HCT116 (cell line): ENCODE results near the gene MAP2K2. TPM values are rescaled to one million over a fixed set of nuclear protein-coding genes. Genes with fewer than 3 reads are reported as not detected.

Experiments
- ATAC-seq: fragments of 200-7000 bp; cut with Tn5 transposase; 2 replicates; pipeline ENCODE4 v1.9.1; 2020; ENCODE audit warnings: mild to moderate bottlenecking, moderate library complexity
- BruUV-seq: library from RNA; stranded (reverse); fragments of 400-500 nt; replicated peaks from 2 replicates; lab custom pipeline; 2021; lab: Mats Ljungman, UMichigan
- CTCF ChIA-PET: fragments of 300-600 bp; sonication (Branson Sonifier 250); formaldehyde crosslinking; loops from one replicate; lab custom pipeline; 2021; ENCODE audit warnings: antibody characterized with exemption; lab: Charles Lee
- POLR2A ChIA-PET: fragments of 300-600, 350-600 bp; sonication (Branson Sonifier 250); formaldehyde crosslinking; loops from one replicate; lab custom pipeline; 2021; ENCODE audit warnings: antibody characterized with exemption; lab: Charles Lee
- RAD21 ChIA-PET, 2 experiments: fragments of 300-600 bp; sonication (Branson Sonifier 250); formaldehyde crosslinking; loops; one replicate each; lab custom pipeline; 2023; ENCODE audit warnings: low total read pairs in 2 of 2; ENCODE audit not compliant: uncharacterized antibody in 2 of 2, unreplicated experiment in 2 of 2, low non-redundant PET in 1 of 2; lab: Charles Lee
- DNase-seq: peaks from one replicate; pipeline ENCODE4 v3.0.0-alpha.2; 2010; ENCODE audit warnings: low read depth, low spot score
- H2AFZ ChIP-seq: fragments of 200-600 bp; shearing (Covaris generic), sonication (generic); 2 replicates; pipeline ENCODE4 v1.6.1; 2017; ENCODE audit warnings: low read depth, mixed run types, mixed read lengths, antibody characterized with exemption, low read length; ENCODE audit not compliant: poor library complexity, severe bottlenecking
- H3K27ac ChIP-seq: 2 replicates; pipeline ENCODE4 v1.5.1; 2012; ENCODE audit warnings: low read depth, low read length
- H3K27me3 ChIP-seq: fragments of 200-600 bp; sonication (generic); 2 replicates; pipeline ENCODE4 v1.6.1; 2016; ENCODE audit warnings: mixed run types, low read length, mixed read lengths; ENCODE audit not compliant: insufficient read depth
- H3K36me3 ChIP-seq, 2 experiments: fragments of 200-500 bp in 1 of 2; fragments of 200-600 bp in 1 of 2; sonication (Bioruptor generic) in 1 of 2; sonication (generic) in 1 of 2; 2 replicates each; pipeline versions ENCODE4 v1.5.1 to v1.6.1; 2014 to 2016; ENCODE audit warnings: low read length in 2 of 2, inconsistent platforms in 1 of 2, mixed read lengths in 1 of 2, mixed run types in 1 of 2; ENCODE audit not compliant: insufficient read depth in 2 of 2, control insufficient read depth in 1 of 2
- H3K4me1 ChIP-seq, 2 experiments: fragments of 200-600 bp in 1 of 2; sonication (generic) in 1 of 2; 2 replicates each; pipeline versions ENCODE4 v1.5.1 to v1.6.1; 2012 to 2017; ENCODE audit warnings: low read length in 2 of 2, inconsistent platforms in 1 of 2, mild to moderate bottlenecking in 1 of 2, mixed read lengths in 1 of 2, mixed run types in 1 of 2, moderate library complexity in 1 of 2; ENCODE audit not compliant: insufficient read depth in 2 of 2, control insufficient read depth in 1 of 2
- H3K4me2 ChIP-seq: fragments of 200-600 bp; sonication (generic); 2 replicates; pipeline ENCODE4 v1.6.1; 2017; ENCODE audit warnings: mixed run types, low read length, mixed read lengths
- H3K4me3 ChIP-seq, 2 experiments: fragments of 200-600 bp in 1 of 2; sonication (generic) in 1 of 2; replicated peaks in 1 of 2; 2 replicates each; pipeline ENCODE4 v1.5.1; 2011 to 2016; ENCODE audit warnings: low read length in 2 of 2, control low read depth in 1 of 2, low read depth in 1 of 2, mild to moderate bottlenecking in 1 of 2, mixed read lengths in 1 of 2, mixed run types in 1 of 2
- H3K79me2 ChIP-seq: fragments of 200-600 bp; sonication (generic); 2 replicates; pipeline ENCODE4 v1.6.1; 2017; ENCODE audit warnings: mild to moderate bottlenecking, mixed run types, low read length, moderate library complexity, mixed read lengths; ENCODE audit not compliant: insufficient read depth
- H3K9ac ChIP-seq: fragments of 200-600 bp; sonication (generic); 2 replicates; pipeline ENCODE4 v1.6.1; 2016; ENCODE audit warnings: low read length, mixed read lengths
- H3K9me2 ChIP-seq: fragments of 200-600 bp; sonication (generic), shearing (Covaris generic); 2 replicates; pipeline ENCODE4 v1.6.1; 2017; ENCODE audit warnings: mixed run types, mild to moderate bottlenecking, moderate library complexity; ENCODE audit not compliant: insufficient read depth
- H3K9me3 ChIP-seq, 2 experiments: fragments of 200-500 bp in 1 of 2; fragments of 200-600 bp in 1 of 2; sonication (Bioruptor generic) in 1 of 2; sonication (generic) in 1 of 2; 2 replicates each; pipeline ENCODE4 v1.6.1; 2014 to 2017; ENCODE audit warnings: low read length in 2 of 2, mixed read lengths in 2 of 2, inconsistent platforms in 1 of 2, low read depth in 1 of 2, mild to moderate bottlenecking in 1 of 2, mixed run types in 1 of 2, moderate library complexity in 1 of 2; ENCODE audit not compliant: control insufficient read depth in 1 of 2, insufficient read depth in 1 of 2
- H4K20me1 ChIP-seq: fragments of 200-600 bp; sonication (generic), shearing (Covaris generic); 2 replicates; pipeline ENCODE4 v1.6.1; 2017; ENCODE audit warnings: mixed run types, mild to moderate bottlenecking, moderate library complexity; ENCODE audit not compliant: insufficient read depth
- CBX3 ChIP-seq: IDR thresholded peaks from 2 replicates; pipeline ENCODE4 v1.6.1; 2012; ENCODE audit warnings: low read depth
- CEBPB ChIP-seq: IDR thresholded peaks from 2 replicates; pipeline ENCODE4 v1.6.1; 2012; ENCODE audit warnings: low read depth
- CTCF ChIP-seq, 3 experiments: fragments of 200-600 bp in 1 of 3; sonication (generic) in 1 of 3; IDR thresholded peaks in 2 of 3; conservative IDR thresholded peaks in 1 of 3; 2 replicates each; pipeline ENCODE4 v1.5.1; 2012 to 2017; ENCODE audit warnings: low read depth in 2 of 3, low read length in 2 of 3, antibody characterized with exemption in 1 of 3, borderline replicate concordance in 1 of 3, control low read depth in 1 of 3, mild to moderate bottlenecking in 1 of 3, mixed read lengths in 1 of 3, mixed run types in 1 of 3, moderate library complexity in 1 of 3; ENCODE audit not compliant: insufficient read depth in 1 of 3
- EGR1 ChIP-seq: IDR thresholded peaks from 2 replicates; pipeline ENCODE4 v1.6.1; 2012; ENCODE audit warnings: low read depth
- ELF1 ChIP-seq: IDR thresholded peaks from 2 replicates; pipeline ENCODE4 v1.6.1; 2012; ENCODE audit warnings: low read depth, borderline replicate concordance
- EZH2 ChIP-seq: fragments of 200-600 bp; sonication (generic); IDR thresholded peaks from 2 replicates; pipeline ENCODE4 v1.6.1; 2017; ENCODE audit warnings: antibody characterized with exemption, mixed run types
- EZH2phosphoT487 ChIP-seq: fragments of 200-600 bp; IDR thresholded peaks from 2 replicates; pipeline ENCODE4 v1.6.1; 2018; ENCODE audit warnings: antibody characterized with exemption, borderline replicate concordance
- JUND ChIP-seq: IDR thresholded peaks from 2 replicates; pipeline ENCODE4 v1.6.1; 2012
- MAX ChIP-seq: IDR thresholded peaks from 2 replicates; pipeline ENCODE4 v1.6.1; 2012
- POLR2A ChIP-seq: IDR thresholded peaks from 2 replicates; pipeline ENCODE4 v1.7.0; 2011; ENCODE audit warnings: borderline replicate concordance; ENCODE audit not compliant: insufficient read depth, insufficient read length; ENCODE audit errors: extremely low read depth
- POLR2AphosphoS5 ChIP-seq: IDR thresholded peaks from 2 replicates; pipeline ENCODE4 v1.6.1; 2011; ENCODE audit warnings: mild to moderate bottlenecking, low read depth, low read length, moderate library complexity
- RAD21 ChIP-seq: IDR thresholded peaks from 2 replicates; pipeline ENCODE4 v1.6.1; 2012; ENCODE audit warnings: low read depth, mild to moderate bottlenecking
- REST ChIP-seq: IDR thresholded peaks from 2 replicates; pipeline ENCODE4 v1.6.1; 2012; ENCODE audit warnings: low read depth
- SIN3A ChIP-seq: IDR thresholded peaks from 2 replicates; pipeline ENCODE4 v1.6.1; 2012; ENCODE audit warnings: low read depth
- SRF ChIP-seq: IDR thresholded peaks from 2 replicates; pipeline ENCODE4 v1.6.1; 2012; ENCODE audit warnings: low read depth
- TCF7L2 ChIP-seq: IDR thresholded peaks from 2 replicates; pipeline ENCODE4 v1.7.0; 2011; ENCODE audit warnings: borderline replicate concordance, inconsistent platforms; ENCODE audit not compliant: insufficient read depth, insufficient read length; ENCODE audit errors: extremely low read depth
- YY1 ChIP-seq: IDR thresholded peaks from 2 replicates; pipeline ENCODE4 v1.6.1; 2011; ENCODE audit warnings: low read length, low read depth, moderate library complexity, mild to moderate bottlenecking; ENCODE audit not compliant: insufficient replicate concordance; ENCODE audit errors: extremely low read depth
- ZFX ChIP-seq: fragments of 450-650 bp; IDR thresholded peaks from 2 replicates; pipeline ENCODE4 v1.6.1; 2017
- ZNF274 ChIP-seq: fragments of 200-500 bp; sonication (Bioruptor generic); IDR thresholded peaks from 2 replicates; pipeline ENCODE4 v1.6.1; 2014; ENCODE audit warnings: mild to moderate bottlenecking, low read depth, low read length, inconsistent platforms
- intact Hi-C: fragments of 100-400 bp; cut with micrococcal nuclease; formaldehyde crosslinking; loops from 2 replicates; pipeline ENCODE4 v1.10.0; 2022
- total RNA-seq: library from RNA; stranded (reverse); gene quantifications from one replicate; pipeline ENCODE4 v1.2.1, GENCODE V29; 2021; ENCODE audit not compliant: unreplicated experiment

MAP2K2 gene
- total RNA-seq, 1 experiment from 2014 or later: 186 TPM

- no peaks in the 10 kb centered on the region for H4K20me1 ChIP-seq
- H3K4me1 ChIP-seq: peaks cover 12 to 32% of the 10 kb centered on the region in 2 experiments
- no peaks in the 10 kb centered on the region for H3K9me2 ChIP-seq
- intact Hi-C loops: no loop called here
- H3K27ac ChIP-seq: no peak overlapping the region
- H3K4me2 ChIP-seq: no peak overlapping the region
- H3K27me3 ChIP-seq: no peaks in the 10 kb centered on the region
- H3K9ac ChIP-seq: no peak overlapping the region
- ChIA-PET CTCF (no interaction called here), RAD21 (interaction anchor here in 1 of 2 experiments (0.6 kb wide), 1 partner anchor 14 kb away, joined by 6 read pairs; the partner anchor contains the start of gene ZBTB7A), POLR2A (no interaction called here)
- no peak for ATAC-seq
- DNase-seq: no peak
- no peaks in the 10 kb centered on the region for H3K9me3 ChIP-seq
- no peak overlapping the region for H3K4me3 ChIP-seq
- TF ChIP-seq POLR2A: no peak
- no peak for TF ChIP-seq SRF
- no peak for TF ChIP-seq CBX3
- TF ChIP-seq CEBPB: no peak
- TF ChIP-seq REST: no peak
- no peak for TF ChIP-seq SIN3A
- TF ChIP-seq MAX: no peak
- TF ChIP-seq EZH2: no peak
- TF ChIP-seq YY1: no peak
- TF ChIP-seq POLR2AphosphoS5: no peak
- no peak for TF ChIP-seq EGR1
- TF ChIP-seq ELF1: no peak
- no peak for TF ChIP-seq CTCF (IDR thresholded peaks at IDR 0.05 in 2 of 3, conservative IDR thresholded peaks at IDR 0.05 in 1 of 3; ENCODE audit: borderline replicate concordance in 1 of 3, insufficient read depth in 1 of 3, low read depth in 2 of 3, low read length in 2 of 3)
- TF ChIP-seq ZNF274: no peak
- no peak for TF ChIP-seq ZFX
- no peak for TF ChIP-seq TCF7L2
- TF ChIP-seq RAD21: no peak
- no peak for TF ChIP-seq JUND
- TF ChIP-seq EZH2phosphoT487: no peak
- no peaks in the 10 kb centered on the region for H3K36me3 ChIP-seq
- H3K79me2 ChIP-seq: no peaks in the 10 kb centered on the region
- no peak overlapping the region for H2AFZ ChIP-seq
- BruUV-seq: no TSS peak
These were observed 43.4 kb downstream of the MAP2K2 start for GRCh38 chr19:4080473-4080872.
